HUES48 (cell line): ENCODE results near the gene TXNL1.

Experiments used
- H3K27ac ChIP-seq: one replicate; pipeline ENCODE4 v1.7.0; 2013; ENCODE audit warnings: low read depth, low read length, inconsistent platforms
- H3K27me3 ChIP-seq: 2 replicates; pipeline ENCODE4 v1.6.1; 2013; ENCODE audit warnings: mild to moderate bottlenecking, low read length; ENCODE audit not compliant: control insufficient read depth, insufficient read depth
- H3K36me3 ChIP-seq: 2 replicates; pipeline ENCODE4 v1.6.1; 2013; ENCODE audit warnings: low read length; ENCODE audit not compliant: control insufficient read depth, insufficient read depth
- H3K4me1 ChIP-seq: 2 replicates; pipeline ENCODE4 v1.6.1; 2013; ENCODE audit warnings: mild to moderate bottlenecking, low read length; ENCODE audit not compliant: control insufficient read depth, insufficient read depth
- H3K4me3 ChIP-seq: 2 replicates; pipeline ENCODE4 v1.5.1; 2013; ENCODE audit warnings: mild to moderate bottlenecking, low read depth, low read length
- H3K9ac ChIP-seq: 2 replicates; pipeline ENCODE4 v1.6.1; 2013; ENCODE audit warnings: mild to moderate bottlenecking, low read depth, low read length, moderate library complexity
- H3K9me3 ChIP-seq: 2 replicates; pipeline ENCODE4 v1.6.1; 2013; ENCODE audit warnings: low read length; ENCODE audit not compliant: control insufficient read depth, insufficient read depth

The TXNL1 gene

GRCh38 chr18:56645415-56646016, 7.1 kb upstream of the TXNL1 start:
- Histone ChIP-seq H3K4me1 (peaks cover 3% of the 10 kb centered on the region; the same call in 1 of the 2 replicates), H3K9ac (no peak overlapping the region), H3K36me3 (no peaks in the 10 kb centered on the region), H3K27ac (no peak overlapping the region), H3K4me3 (no peak overlapping the region), H3K9me3 (no peaks in the 10 kb centered on the region), H3K27me3 (no peaks in the 10 kb centered on the region)

- no peaks in the 10 kb centered on the region for H3K36me3 ChIP-seq
- peaks cover 6% of the 10 kb centered on the region for H3K4me1 ChIP-seq
- H3K9me3 ChIP-seq: no peaks in the 10 kb centered on the region
- no peaks in the 10 kb centered on the region for H3K27me3 ChIP-seq
- H3K4me3 ChIP-seq: no peak overlapping the region
- H3K9ac ChIP-seq: no peak overlapping the region
- no peak overlapping the region for H3K27ac ChIP-seq
These were observed 5.0 kb upstream of the TXNL1 start for GRCh38 chr18:56643381-56643780.

GRCh38 chr18:56641714-56642337, 3.4 kb upstream of the TXNL1 start:
- H3K27ac ChIP-seq: no peak overlapping the region
- H3K4me1 ChIP-seq: peaks cover 7% of the 10 kb centered on the region

GRCh38 chr18:56639571-56639970, 1.2 kb upstream of the TXNL1 start:
- Histone ChIP-seq H3K27me3 (no peaks in the 10 kb centered on the region), H3K27ac (no peak overlapping the region), H3K4me3 (no peak overlapping the region), H3K4me1 (peaks cover 10% of the 10 kb centered on the region), H3K36me3 (peaks cover 9% of the 10 kb centered on the region; the same call in 1 of the 2 replicates), H3K9me3 (no peaks in the 10 kb centered on the region), H3K9ac (no peak overlapping the region)

More at GRCh38 chr18:56641714-56642337, 3.4 kb upstream of the TXNL1 start:
- Histone ChIP-seq H3K27me3 (no peaks in the 10 kb centered on the region), H3K36me3 (no peaks in the 10 kb centered on the region), H3K9me3 (no peaks in the 10 kb centered on the region), H3K4me3 (no peak overlapping the region), H3K9ac (no peak overlapping the region)

- Histone ChIP-seq H3K9ac (peak overlapping the region; percentile 71), H3K27me3 (no peaks in the 10 kb centered on the region), H3K9me3 (no peaks in the 10 kb centered on the region), H3K4me1 (peaks cover 10% of the 10 kb centered on the region), H3K4me3 (peak overlapping the region; percentile 89), H3K36me3 (peaks cover 9% of the 10 kb centered on the region), H3K27ac (peak overlapping the region; percentile 89)
These were observed 651 bp upstream of the TXNL1 start for GRCh38 chr18:56639104-56639381.

- peaks cover 10% of the 10 kb centered on the region for H3K4me1 ChIP-seq
- H3K4me3 ChIP-seq: peak overlapping the region; percentile 89
- H3K9me3 ChIP-seq: no peaks in the 10 kb centered on the region
- peaks cover 11% of the 10 kb centered on the region for H3K36me3 ChIP-seq
- H3K27me3 ChIP-seq: no peaks in the 10 kb centered on the region
- peak overlapping the region; percentile 97 for H3K9ac ChIP-seq
- peak overlapping the region; percentile 95 for H3K27ac ChIP-seq
These were observed 621 bp downstream of the TXNL1 start for GRCh38 chr18:56637711-56638231.

GRCh38 chr18:56637176-56637575, 1.2 kb downstream of the TXNL1 start:
- peaks cover 10% of the 10 kb centered on the region for H3K4me1 ChIP-seq
- peak overlapping the region; percentile 89 for H3K4me3 ChIP-seq
- no peaks in the 10 kb centered on the region for H3K27me3 ChIP-seq
- no peaks in the 10 kb centered on the region for H3K9me3 ChIP-seq
- peak overlapping the region; percentile 95 for H3K27ac ChIP-seq
- H3K9ac ChIP-seq: peak overlapping the region; percentile 97
- H3K36me3 ChIP-seq: peaks cover 17% of the 10 kb centered on the region

- H3K9me3 ChIP-seq: no peaks in the 10 kb centered on the region
- H3K4me1 ChIP-seq: peaks cover 10% of the 10 kb centered on the region
- H3K27ac ChIP-seq: no peak overlapping the region
- no peaks in the 10 kb centered on the region for H3K27me3 ChIP-seq
- no peak overlapping the region for H3K4me3 ChIP-seq
- peaks cover 19% of the 10 kb centered on the region for H3K36me3 ChIP-seq
- no peak overlapping the region for H3K9ac ChIP-seq
These were observed 3.4 kb downstream of the TXNL1 start for GRCh38 chr18:56635007-56635406.

- peaks cover 19% of the 10 kb centered on the region for H3K36me3 ChIP-seq
- H3K4me1 ChIP-seq: peaks cover 4% of the 10 kb centered on the region; the same call in 1 of the 2 replicates
- no peak overlapping the region for H3K4me3 ChIP-seq
- no peak overlapping the region for H3K27ac ChIP-seq
- no peaks in the 10 kb centered on the region for H3K27me3 ChIP-seq
- no peaks in the 10 kb centered on the region for H3K9me3 ChIP-seq
- H3K9ac ChIP-seq: no peak overlapping the region
These were observed 6.0 kb downstream of the TXNL1 start for GRCh38 chr18:56632070-56633022.

- H3K27me3 ChIP-seq: no peaks in the 10 kb centered on the region
- no peak overlapping the region for H3K4me3 ChIP-seq
- H3K4me1 ChIP-seq: no peaks in the 10 kb centered on the region
- peaks cover 40% of the 10 kb centered on the region for H3K36me3 ChIP-seq
- H3K9me3 ChIP-seq: no peaks in the 10 kb centered on the region
- H3K27ac ChIP-seq: no peak overlapping the region
- H3K9ac ChIP-seq: no peak overlapping the region
These were observed 10.4 kb downstream of the TXNL1 start for GRCh38 chr18:56627991-56628390.
